Measurements from ENCODE around the gene TNFAIP6. TPM values are rescaled to one million over a fixed set of nuclear protein-coding genes. Genes with fewer than 3 reads are reported as not detected.

TNFAIP6 gene
- total RNA-seq, 2 experiments from 2014 or later = not detected

DNA sequence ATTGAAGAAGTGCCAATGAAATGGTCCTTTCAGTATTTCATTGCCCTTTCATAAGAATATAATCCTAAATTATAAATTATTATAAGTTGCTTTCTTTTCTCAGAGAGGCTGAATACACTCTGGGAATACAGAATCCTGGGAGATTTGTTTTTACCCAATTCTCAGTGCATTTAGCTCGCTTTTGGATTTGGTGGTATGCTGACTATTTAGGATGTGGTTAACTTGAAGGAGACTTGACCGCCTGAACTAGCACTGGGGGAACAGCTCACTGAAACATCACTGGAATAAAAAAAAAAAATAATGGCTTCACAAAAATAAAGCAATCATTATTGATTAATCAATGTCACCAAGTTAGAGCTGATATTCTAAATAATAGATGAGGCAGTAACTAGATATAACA lies 10.2 kb downstream of the TNFAIP6 start:
- H3K4me1 Mint-ChIP-seq (ENCODE audit: low read depth) = peaks cover 3% of the 10 kb centered on the region
- no peak for DNase-seq
- no peaks in the 10 kb centered on the region for H3K9me3 Mint-ChIP-seq
- no peak overlapping the region for H3K27ac Mint-ChIP-seq
- intact Hi-C loops (cut with micrococcal nuclease) = no loop called here
- H3K4me3 Mint-ChIP-seq = no peak overlapping the region
- peaks cover 6% of the 10 kb centered on the region for H3K27me3 Mint-ChIP-seq
- ChIA-PET CTCF (no interaction called here), POLR2A (no interaction called here)
- H3K36me3 Mint-ChIP-seq = no peaks in the 10 kb centered on the region

DNA sequence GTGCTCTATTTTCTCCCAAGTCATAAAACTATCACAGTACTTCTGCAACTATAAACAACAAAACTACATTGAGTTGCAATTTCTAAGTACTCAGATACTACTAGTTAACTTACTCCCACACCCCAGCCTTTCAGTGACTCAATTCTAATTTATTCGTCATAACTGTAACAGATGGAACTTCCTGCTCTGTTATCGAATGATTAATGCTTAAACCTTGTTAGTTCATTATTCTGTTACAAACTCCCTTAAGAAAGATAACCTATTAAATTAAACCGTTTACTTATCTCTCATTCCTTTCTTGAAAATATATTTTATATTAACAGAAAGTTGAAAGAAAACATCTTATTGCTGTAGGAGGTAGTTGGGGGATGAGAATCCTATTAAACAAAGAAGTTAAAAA lies 17.0 kb downstream of the TNFAIP6 start:
- Mint-ChIP-seq H3K4me1 (ENCODE audit: low read depth) (peaks cover 8% of the 10 kb centered on the region), H3K27me3 (peaks cover 6% of the 10 kb centered on the region), H3K27ac (no peak overlapping the region), H3K36me3 (no peaks in the 10 kb centered on the region), H3K4me3 (no peak overlapping the region), H3K9me3 (no peaks in the 10 kb centered on the region)
- intact Hi-C loops (cut with micrococcal nuclease) = loop anchor here (1.0 kb wide), 1 partner anchor 84 kb away; no protein-coding TSS in a partner anchor
- ChIA-PET POLR2A (no interaction called here), CTCF (interaction anchor here (0.6 kb wide), 1 partner anchor 40 kb away, joined by 4 read pairs; no protein-coding TSS in a partner anchor)
- no peak for DNase-seq

DNA sequence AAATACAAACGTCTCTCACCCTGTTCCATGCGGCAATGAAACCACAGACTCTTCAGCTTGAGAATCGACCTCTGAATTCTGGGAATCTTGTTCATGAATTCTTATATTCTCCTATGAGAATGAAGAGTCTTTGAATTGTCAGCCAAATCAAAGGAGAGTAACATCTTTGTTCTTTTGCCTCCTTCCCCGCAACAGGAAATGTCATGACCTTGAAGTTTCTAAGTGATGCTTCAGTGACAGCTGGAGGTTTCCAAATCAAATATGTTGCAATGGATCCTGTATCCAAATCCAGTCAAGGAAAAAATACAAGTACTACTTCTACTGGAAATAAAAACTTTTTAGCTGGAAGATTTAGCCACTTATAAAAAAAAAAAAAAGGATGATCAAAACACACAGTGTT lies 21.8 kb downstream of the TNFAIP6 start:
- DNase-seq = no peak

DNA sequence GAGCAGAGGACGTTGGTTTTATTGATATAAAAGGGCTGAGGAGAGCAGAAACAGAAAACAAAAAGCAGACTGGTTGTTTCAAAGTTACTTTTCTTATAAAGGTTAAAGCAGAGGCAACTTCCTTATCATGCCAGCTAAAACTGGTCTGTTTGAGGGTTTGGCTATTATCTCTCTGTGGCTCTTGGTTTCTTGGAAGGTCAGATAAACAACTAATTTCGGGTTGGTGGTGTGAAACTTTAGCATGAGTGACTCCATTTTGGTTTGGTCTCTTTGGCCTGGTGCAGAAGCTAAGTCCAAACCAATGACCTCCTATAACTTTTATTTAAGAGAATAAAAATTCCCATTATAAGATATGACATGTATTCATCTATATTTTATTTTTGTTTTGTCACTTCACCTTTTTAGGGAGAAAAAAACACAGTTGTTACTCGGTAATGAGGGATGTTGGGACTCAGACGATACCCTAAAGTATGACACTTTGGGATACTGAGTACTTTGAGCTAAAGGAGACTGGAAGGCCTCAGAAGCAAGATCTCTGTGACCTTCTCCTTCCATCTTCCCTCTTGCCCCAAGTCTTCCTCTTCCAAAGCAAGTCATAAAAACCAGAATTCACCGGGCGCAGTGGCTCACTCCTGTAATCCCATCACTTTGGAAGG lies 23.3 kb downstream of the TNFAIP6 start:
- POLR2A ChIA-PET = no interaction called here

More for the DNA sequence above, 21.8 kb downstream of the TNFAIP6 start:
- Mint-ChIP-seq H3K27me3 (no peaks in the 10 kb centered on the region), H3K36me3 (no peaks in the 10 kb centered on the region), H3K4me3 (no peak overlapping the region), H3K9me3 (no peaks in the 10 kb centered on the region), H3K27ac (no peak overlapping the region), H3K4me1 (ENCODE audit: low read depth) (peaks cover 7% of the 10 kb centered on the region)
- intact Hi-C loops (cut with micrococcal nuclease) = no loop called here
- POLR2A ChIA-PET = no interaction called here
- CTCF ChIA-PET = interaction anchor here (0.6 kb wide), 1 partner anchor 346 kb away, joined by 6 read pairs; no protein-coding TSS in a partner anchor

DNA sequence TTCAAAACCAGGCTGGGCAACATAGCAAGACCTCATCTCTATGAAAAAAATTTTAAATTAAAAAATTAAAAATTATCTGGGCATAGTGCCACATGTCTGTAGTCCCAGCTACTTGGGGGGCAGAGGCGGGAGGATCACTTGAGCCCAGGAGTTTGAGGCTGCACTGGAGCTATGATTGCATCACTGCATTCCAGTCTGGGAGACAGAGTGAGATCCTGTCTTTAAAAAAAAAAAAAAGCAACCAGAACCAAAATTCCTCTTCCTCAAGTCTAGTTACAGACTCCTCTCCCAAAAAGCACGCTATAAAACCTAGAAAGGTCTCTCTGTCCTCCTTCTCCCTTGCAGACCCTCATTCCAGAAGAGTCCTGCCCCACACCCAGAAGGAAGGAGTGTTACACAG lies 23.9 kb downstream of the TNFAIP6 start:
- no peak for DNase-seq
- Mint-ChIP-seq H3K27me3 (no peaks in the 10 kb centered on the region), H3K36me3 (no peaks in the 10 kb centered on the region), H3K4me3 (no peak overlapping the region), H3K27ac (no peak overlapping the region), H3K9me3 (no peaks in the 10 kb centered on the region), H3K4me1 (ENCODE audit: low read depth) (peaks cover 4% of the 10 kb centered on the region)
- CTCF ChIA-PET = no interaction called here
- intact Hi-C loops (cut with micrococcal nuclease) = no loop called here
- POLR2A ChIA-PET = no interaction called here

More for the DNA sequence above, 23.3 kb downstream of the TNFAIP6 start:
- H3K4me3 Mint-ChIP-seq = no peak overlapping the region
- DNase-seq = no peak
- CTCF ChIA-PET = no interaction called here
- peaks cover 4% of the 10 kb centered on the region for H3K4me1 Mint-ChIP-seq (ENCODE audit: low read depth)
- intact Hi-C loops (cut with micrococcal nuclease) = no loop called here
- no peak overlapping the region for H3K27ac Mint-ChIP-seq
- no peaks in the 10 kb centered on the region for H3K36me3 Mint-ChIP-seq
- H3K27me3 Mint-ChIP-seq = no peaks in the 10 kb centered on the region
- H3K9me3 Mint-ChIP-seq = no peaks in the 10 kb centered on the region

DNA sequence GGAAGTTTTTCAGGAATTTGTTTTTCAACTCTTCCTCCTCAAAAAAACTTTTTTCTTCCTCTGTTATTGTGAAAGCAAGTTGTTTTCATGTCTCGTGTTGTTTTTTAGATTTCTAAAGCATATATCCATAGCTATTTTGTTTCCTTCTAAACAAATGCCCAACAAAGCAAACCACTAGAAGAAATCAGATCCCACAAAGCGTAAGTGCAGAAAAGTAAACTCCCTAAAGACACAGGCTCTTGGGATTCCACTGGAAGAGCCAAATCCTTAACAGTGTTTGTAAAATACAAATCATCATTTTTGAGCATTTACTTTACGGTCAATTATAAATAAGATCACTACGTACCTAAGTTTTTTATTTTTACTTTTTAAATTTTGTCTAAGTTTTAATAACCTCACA lies 30.6 kb downstream of the TNFAIP6 start:
- H3K27me3 Mint-ChIP-seq = no peaks in the 10 kb centered on the region
- no peaks in the 10 kb centered on the region for H3K36me3 Mint-ChIP-seq
- H3K4me1 Mint-ChIP-seq (ENCODE audit: low read depth) = no peaks in the 10 kb centered on the region
- H3K27ac Mint-ChIP-seq = no peak overlapping the region
- intact Hi-C loops (cut with micrococcal nuclease) = no loop called here
- CTCF ChIA-PET = no interaction called here
- no peaks in the 10 kb centered on the region for H3K9me3 Mint-ChIP-seq
- DNase-seq = no peak
- no peak overlapping the region for H3K4me3 Mint-ChIP-seq
- POLR2A ChIA-PET = no interaction called here

DNA sequence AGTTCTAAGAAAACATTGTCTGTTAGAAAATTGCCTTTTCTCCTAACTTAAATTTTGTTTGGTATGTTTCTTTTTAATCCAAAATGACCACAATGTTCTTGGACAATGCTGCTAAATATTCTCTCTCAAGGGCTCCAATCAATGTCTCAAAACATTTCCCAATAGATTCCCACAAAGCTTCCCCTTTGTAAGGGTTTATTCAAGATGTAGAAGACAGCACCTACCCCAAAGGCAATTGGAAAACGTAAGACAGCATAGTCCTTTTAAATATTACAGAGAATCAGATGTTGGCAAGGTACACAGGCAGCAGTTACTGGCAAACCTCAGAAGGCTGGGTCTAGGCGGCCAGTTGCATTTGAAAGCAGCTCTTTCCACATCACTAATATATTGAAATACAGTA lies 34.0 kb downstream of the TNFAIP6 start:
- intact Hi-C loops (cut with micrococcal nuclease) = no loop called here
- Mint-ChIP-seq H3K9me3 (no peaks in the 10 kb centered on the region), H3K4me3 (no peak overlapping the region), H3K27ac (no peak overlapping the region), H3K27me3 (no peaks in the 10 kb centered on the region), H3K4me1 (ENCODE audit: low read depth) (no peaks in the 10 kb centered on the region), H3K36me3 (no peaks in the 10 kb centered on the region)
- CTCF ChIA-PET = no interaction called here
- no peak for DNase-seq
- POLR2A ChIA-PET = no interaction called here

DNA sequence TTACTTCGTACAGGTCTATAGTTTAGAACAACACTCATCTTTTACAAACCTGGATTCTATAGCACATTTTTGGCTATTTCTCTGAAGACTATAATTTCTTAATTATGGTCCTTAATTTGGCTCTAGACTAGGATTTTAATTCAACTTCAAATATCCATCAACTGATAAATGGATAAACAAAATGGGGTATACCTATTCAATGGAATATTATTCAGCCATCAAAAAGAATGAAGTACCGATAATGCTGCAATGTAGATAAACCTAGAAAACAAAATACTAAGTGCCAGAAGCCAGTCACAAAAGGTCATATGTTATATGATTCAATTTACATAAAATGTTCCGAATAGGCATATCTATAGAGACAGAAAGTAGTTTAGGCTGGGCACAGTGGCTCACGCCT lies 37.1 kb downstream of the TNFAIP6 start:
- Mint-ChIP-seq H3K9me3 (no peaks in the 10 kb centered on the region), H3K27me3 (no peaks in the 10 kb centered on the region), H3K4me3 (no peak overlapping the region), H3K27ac (no peak overlapping the region), H3K4me1 (ENCODE audit: low read depth) (no peaks in the 10 kb centered on the region), H3K36me3 (no peaks in the 10 kb centered on the region)
- ChIA-PET CTCF (no interaction called here), POLR2A (no interaction called here)
- intact Hi-C loops (cut with micrococcal nuclease) = no loop called here
- no peak for DNase-seq

DNA sequence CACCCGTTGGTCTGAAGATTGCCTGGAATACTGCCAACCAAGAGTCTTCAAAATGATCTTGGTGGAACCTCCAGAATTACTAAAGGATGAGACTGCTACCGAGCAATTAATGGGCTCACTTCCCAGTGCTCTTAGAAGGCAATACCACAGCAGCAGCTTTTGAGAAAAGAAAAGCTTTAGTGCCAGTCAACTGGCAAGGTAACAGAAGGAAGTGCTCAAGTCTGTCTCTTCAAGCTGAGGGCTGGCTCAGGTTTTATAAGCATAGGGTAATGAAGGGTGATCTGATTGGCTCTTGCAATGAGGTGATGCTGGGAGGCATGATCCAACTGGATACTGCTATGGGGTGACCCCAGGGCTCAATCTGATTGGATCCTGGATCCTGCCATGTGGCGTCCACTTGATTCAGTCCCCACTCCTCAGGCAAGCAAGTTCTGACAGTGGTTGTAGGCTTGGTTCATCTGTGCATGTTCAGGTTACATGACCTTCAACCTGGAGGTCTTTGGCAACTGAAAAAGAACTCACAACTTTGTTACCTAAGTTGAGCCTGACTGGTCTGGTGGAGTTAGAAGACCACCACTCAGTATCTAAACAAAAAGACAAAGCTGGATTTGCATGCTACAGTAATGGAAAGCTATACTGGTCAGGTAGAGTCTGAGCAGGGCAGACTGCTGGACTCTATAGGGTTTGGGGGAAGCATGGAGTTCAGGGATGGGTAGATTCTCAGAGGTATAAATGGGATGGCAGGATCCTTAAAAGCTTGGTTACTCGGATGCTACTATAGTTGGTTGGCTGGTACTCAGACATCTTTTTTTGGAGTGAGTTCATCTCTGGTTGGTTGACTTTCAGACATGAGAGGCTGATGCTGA lies 38.4 kb downstream of the TNFAIP6 start:
- H3K27me3 Mint-ChIP-seq = no peaks in the 10 kb centered on the region
- no peaks in the 10 kb centered on the region for H3K36me3 Mint-ChIP-seq
- intact Hi-C loops (cut with micrococcal nuclease) = no loop called here
- no peaks in the 10 kb centered on the region for H3K4me1 Mint-ChIP-seq (ENCODE audit: low read depth)
- CTCF ChIA-PET = no interaction called here
- H3K4me3 Mint-ChIP-seq = no peak overlapping the region
- no peak for DNase-seq
- no peak overlapping the region for H3K27ac Mint-ChIP-seq
- POLR2A ChIA-PET = no interaction called here
- no peaks in the 10 kb centered on the region for H3K9me3 Mint-ChIP-seq

DNA sequence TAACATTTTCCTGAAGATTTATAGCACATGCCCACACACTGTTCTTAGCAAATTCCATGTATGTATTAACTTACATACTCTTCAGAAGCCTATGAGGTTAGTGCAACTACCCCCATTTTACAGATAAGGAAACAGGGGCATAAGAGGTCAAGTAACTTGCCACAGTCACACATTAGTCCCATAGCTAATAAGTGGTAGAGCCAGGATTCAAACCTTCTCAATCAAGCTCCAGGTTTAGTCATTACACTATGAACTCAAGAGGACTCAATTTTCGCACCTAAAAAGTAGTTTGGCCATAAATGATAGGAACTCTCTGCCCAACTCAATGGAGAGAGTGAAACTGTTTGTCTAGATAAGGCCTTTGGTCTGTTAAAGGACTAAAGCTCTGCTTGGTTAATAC lies 42.6 kb downstream of the TNFAIP6 start:
- no peaks in the 10 kb centered on the region for H3K36me3 Mint-ChIP-seq
- intact Hi-C loops (cut with micrococcal nuclease) = no loop called here
- no peak overlapping the region for H3K4me3 Mint-ChIP-seq
- POLR2A ChIA-PET = no interaction called here
- no peak for DNase-seq
- no peaks in the 10 kb centered on the region for H3K4me1 Mint-ChIP-seq (ENCODE audit: low read depth)
- H3K9me3 Mint-ChIP-seq = no peaks in the 10 kb centered on the region
- CTCF ChIA-PET = no interaction called here
- H3K27me3 Mint-ChIP-seq = no peaks in the 10 kb centered on the region
- no peak overlapping the region for H3K27ac Mint-ChIP-seq

DNA sequence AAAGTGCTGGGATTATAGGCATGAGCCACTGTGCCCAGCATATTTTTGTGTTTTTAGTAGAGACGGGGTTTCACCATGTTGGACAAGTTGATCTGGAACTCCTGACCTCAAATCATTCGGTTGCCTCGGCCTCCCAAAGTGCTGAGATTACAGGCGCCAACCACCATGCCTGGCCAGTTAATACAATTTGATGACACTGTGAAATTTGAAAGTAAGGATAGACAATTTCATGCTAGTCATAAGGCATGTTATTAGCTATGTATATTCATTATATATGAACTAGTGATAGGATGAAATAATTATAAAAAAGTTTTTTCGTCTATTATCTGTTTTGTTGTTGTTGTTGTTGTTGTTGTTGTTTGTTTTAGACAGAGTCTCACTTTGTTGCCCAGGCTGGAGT lies 43.8 kb downstream of the TNFAIP6 start:
- intact Hi-C loops (cut with micrococcal nuclease) = no loop called here
- H3K4me1 Mint-ChIP-seq (ENCODE audit: low read depth) = no peaks in the 10 kb centered on the region

DNA sequence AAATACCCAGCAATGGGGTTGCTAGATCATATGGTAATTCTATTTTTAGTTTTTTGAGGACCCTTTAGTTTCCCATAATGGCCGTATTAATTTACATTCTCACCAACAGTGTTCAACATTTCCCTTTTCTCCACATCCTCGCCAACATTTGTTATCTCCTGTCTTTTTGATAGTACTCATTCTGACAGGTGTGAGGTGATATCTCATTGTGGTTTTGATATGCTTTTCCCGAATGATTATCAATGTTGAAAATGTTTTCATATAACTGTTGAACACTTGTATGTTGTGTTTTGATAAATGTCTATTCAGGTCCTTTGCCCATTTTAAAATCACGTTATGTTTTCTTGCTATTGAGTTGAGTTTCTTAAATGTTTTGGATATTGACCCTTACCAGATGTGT lies 46.5 kb downstream of the TNFAIP6 start:
- no peak for DNase-seq
- H3K27me3 Mint-ChIP-seq = no peaks in the 10 kb centered on the region
- H3K4me3 Mint-ChIP-seq = no peak overlapping the region
- H3K36me3 Mint-ChIP-seq = no peaks in the 10 kb centered on the region
- POLR2A ChIA-PET = no interaction called here
- intact Hi-C loops (cut with micrococcal nuclease) = no loop called here
- H3K9me3 Mint-ChIP-seq = no peaks in the 10 kb centered on the region
- CTCF ChIA-PET = no interaction called here
- H3K27ac Mint-ChIP-seq = no peak overlapping the region
- H3K4me1 Mint-ChIP-seq (ENCODE audit: low read depth) = no peaks in the 10 kb centered on the region

More for the DNA sequence above, 43.8 kb downstream of the TNFAIP6 start:
- Mint-ChIP-seq H3K4me3 (no peak overlapping the region), H3K9me3 (no peaks in the 10 kb centered on the region), H3K27ac (no peak overlapping the region), H3K27me3 (no peaks in the 10 kb centered on the region), H3K36me3 (no peaks in the 10 kb centered on the region)
- ChIA-PET POLR2A (no interaction called here), CTCF (no interaction called here)
- DNase-seq = no peak

DNA sequence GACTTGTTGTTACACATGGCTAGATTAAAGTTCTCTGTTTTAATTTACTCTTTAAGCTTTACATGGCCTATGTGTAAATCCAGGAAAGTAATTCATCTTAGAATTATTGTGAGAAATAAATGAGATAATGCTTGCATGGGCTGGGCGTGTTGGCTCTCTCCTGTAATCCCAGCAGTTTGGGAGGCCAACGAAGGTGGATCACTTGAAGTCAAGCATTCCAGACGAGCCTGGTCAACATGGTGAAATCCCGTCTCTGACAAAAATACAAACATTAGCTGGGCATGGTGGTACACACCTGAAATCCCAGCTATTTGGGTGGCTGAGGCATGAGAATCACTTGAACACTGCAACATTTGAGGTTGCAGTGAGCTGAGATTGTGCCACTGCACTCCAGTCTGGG lies 48.0 kb downstream of the TNFAIP6 start:
- intact Hi-C loops (cut with micrococcal nuclease) = no loop called here
- Mint-ChIP-seq H3K27ac (no peak overlapping the region), H3K9me3 (no peaks in the 10 kb centered on the region), H3K4me3 (no peak overlapping the region), H3K27me3 (no peaks in the 10 kb centered on the region), H3K36me3 (peaks cover 2% of the 10 kb centered on the region), H3K4me1 (ENCODE audit: low read depth) (peaks cover 4% of the 10 kb centered on the region)
- POLR2A ChIA-PET = no interaction called here
- DNase-seq = no peak
- CTCF ChIA-PET = no interaction called here
